ENCODE results near the gene SYT11.

Gene SYT11

DNA sequence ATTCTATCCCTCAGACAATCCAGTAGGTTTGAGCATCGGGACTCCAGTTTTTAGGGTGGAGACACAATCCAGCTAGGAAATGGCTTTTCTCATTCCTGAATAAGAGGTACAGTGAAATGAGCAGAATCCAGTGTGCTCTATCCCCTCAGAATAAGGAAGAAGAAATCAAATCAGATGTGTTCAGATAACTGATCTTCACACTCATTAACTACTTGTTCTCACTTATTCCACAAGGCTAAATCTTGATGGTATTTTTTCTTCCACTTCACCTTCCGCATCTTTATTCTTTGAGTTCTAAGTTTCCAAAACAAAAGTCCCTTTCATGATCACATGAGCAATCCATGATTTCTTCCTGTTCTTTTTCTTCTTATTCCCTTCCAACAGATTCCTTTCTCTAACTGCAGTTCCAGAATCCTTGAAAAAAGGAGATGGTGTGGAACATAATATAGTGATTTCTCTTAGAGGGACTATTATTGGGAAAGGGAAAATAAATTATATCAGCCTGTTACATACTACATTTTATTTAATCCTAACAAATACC is 1.7 kb downstream of the SYT11 start:
- Histone ChIP-seq H3K4me3 (ENCODE audit: low read length in 2 of 2) (peak overlapping the region in 1 of 2 donors; percentile 57), H3K23ac (ENCODE audit: low read depth, low read length, poor library complexity) (no peak overlapping the region)

DNA sequence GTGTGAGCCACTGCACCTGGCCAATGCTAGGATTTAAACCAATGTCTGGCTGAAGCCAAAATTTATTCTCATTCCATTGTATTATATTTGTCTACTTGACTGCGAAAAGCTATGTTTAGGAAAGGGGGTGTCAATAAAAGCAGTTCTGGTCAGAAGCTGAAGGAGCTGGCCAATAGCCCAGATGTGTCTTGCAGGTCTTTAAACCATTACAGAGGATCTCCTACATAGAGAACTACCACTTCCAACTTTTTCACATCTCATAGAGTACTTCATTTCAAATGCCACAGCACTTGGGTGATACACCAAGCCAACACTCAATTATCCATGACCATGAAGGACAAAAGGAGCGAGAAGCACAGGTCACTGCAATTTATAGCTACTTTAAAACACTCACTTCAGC is 2.5 kb downstream of the SYT11 start:
- no peak overlapping the region for H2BK120ac ChIP-seq (ENCODE audit: low read depth, low read length)
- no peak overlapping the region for H3K23ac ChIP-seq (ENCODE audit: low read depth, low read length, poor library complexity)
- no peak overlapping the region for H2AK5ac ChIP-seq (ENCODE audit: low read depth, low read length)
- H2BK12ac ChIP-seq (ENCODE audit: low read length), result no peak overlapping the region
- H3K4me3 ChIP-seq (ENCODE audit: low read length in 2 of 2), result no peak overlapping the region
- no peak overlapping the region for H3K4me2 ChIP-seq (ENCODE audit: insufficient read depth, low read length, poor library complexity, severe bottlenecking)
- no peak overlapping the region for H3K9ac ChIP-seq (ENCODE audit: low read depth, low read length, poor library complexity)
- H3K4ac ChIP-seq (ENCODE audit: low read length), result no peak overlapping the region
- H4K8ac ChIP-seq (ENCODE audit: low read depth, low read length), result no peak overlapping the region
- no peak overlapping the region for H2BK15ac ChIP-seq (ENCODE audit: low read length)
- H3K36me3 ChIP-seq (replicated peaks in 1 of 2; ENCODE audit: control insufficient read depth in 2 of 2, insufficient read depth in 2 of 2, low read length in 2 of 2), result peaks cover 0 to 15% of the 10 kb centered on the region in 2 donors
- no peak overlapping the region for H2BK5ac ChIP-seq (ENCODE audit: low read length)
- H3K18ac ChIP-seq (ENCODE audit: low read length), result no peak overlapping the region
- H3K27ac ChIP-seq (replicated peaks; ENCODE audit: low read length), result no peak overlapping the region
- H3K14ac ChIP-seq (ENCODE audit: low read length), result no peak overlapping the region
- no peak overlapping the region for H4K91ac ChIP-seq (ENCODE audit: low read depth, low read length, poor library complexity)
- peaks cover under 1% of the 10 kb centered on the region for H3K79me1 ChIP-seq (ENCODE audit: low read depth, low read length)
- H2AFZ ChIP-seq (ENCODE audit: low read length), result no peak overlapping the region
- no peaks in the 10 kb centered on the region for H3K9me3 ChIP-seq (replicated peaks in 1 of 2; ENCODE audit: control insufficient read depth in 2 of 2, insufficient read depth in 1 of 2, low read depth in 1 of 2, low read length in 2 of 2)
- no peaks in the 10 kb centered on the region for H3K27me3 ChIP-seq (ENCODE audit: control insufficient read depth in 3 of 3, insufficient read depth in 3 of 3, low read depth in 1 of 3, low read length in 3 of 3)
- H3K4me1 ChIP-seq (ENCODE audit: control insufficient read depth in 2 of 2, insufficient read depth in 1 of 2, low read depth in 1 of 2, low read length in 2 of 2), result peaks cover 3 to 6% of the 10 kb centered on the region in 2 donors
- WGBS, 2 donors (ENCODE audit: extremely low coverage in 2 of 2, insufficient read length in 2 of 2, insufficient replicate concordance in 1 of 2), result no CpG with 5 or more reads among the region's 2 CpGs
- DNase-seq (ENCODE audit: low spot score), result no peak

More for the DNA sequence above, 1.7 kb downstream of the SYT11 start:
- Histone ChIP-seq H3K36me3 (replicated peaks in 1 of 2; ENCODE audit: control insufficient read depth in 2 of 2, insufficient read depth in 2 of 2, low read length in 2 of 2) (peaks cover 0 to 10% of the 10 kb centered on the region in 2 donors), H3K9me3 (replicated peaks in 1 of 2; ENCODE audit: control insufficient read depth in 2 of 2, insufficient read depth in 1 of 2, low read depth in 1 of 2, low read length in 2 of 2) (no peaks in the 10 kb centered on the region), H3K4me1 (ENCODE audit: control insufficient read depth in 2 of 2, insufficient read depth in 1 of 2, low read depth in 1 of 2, low read length in 2 of 2) (peaks cover 6 to 8% of the 10 kb centered on the region in 2 donors), H2AFZ (ENCODE audit: low read length) (peak overlapping the region; percentile 84), H3K9ac (ENCODE audit: low read depth, low read length, poor library complexity) (no peak overlapping the region), H3K27ac (replicated peaks; ENCODE audit: low read length) (peak overlapping the region; percentile 55), H2AK5ac (ENCODE audit: low read depth, low read length) (no peak overlapping the region), H2BK120ac (ENCODE audit: low read depth, low read length) (no peak overlapping the region), H3K14ac (ENCODE audit: low read length) (no peak overlapping the region), H2BK5ac (ENCODE audit: low read length) (no peak overlapping the region), H3K4ac (ENCODE audit: low read length) (no peak overlapping the region), H3K79me1 (ENCODE audit: low read depth, low read length) (peaks cover 5% of the 10 kb centered on the region), H2BK15ac (ENCODE audit: low read length) (no peak overlapping the region), H4K8ac (ENCODE audit: low read depth, low read length) (no peak overlapping the region), H4K91ac (ENCODE audit: low read depth, low read length, poor library complexity) (no peak overlapping the region), H3K4me2 (ENCODE audit: insufficient read depth, low read length, poor library complexity, severe bottlenecking) (no peak overlapping the region), H3K18ac (ENCODE audit: low read length) (no peak overlapping the region), H3K27me3 (ENCODE audit: control insufficient read depth in 3 of 3, insufficient read depth in 3 of 3, low read depth in 1 of 3, low read length in 3 of 3) (no peaks in the 10 kb centered on the region), H2BK12ac (ENCODE audit: low read length) (no peak overlapping the region)
- no peak for DNase-seq (ENCODE audit: low spot score)
- no CpG with 5 or more reads among the region's 2 CpGs for WGBS, 2 donors (ENCODE audit: extremely low coverage in 2 of 2, insufficient read length in 2 of 2, insufficient replicate concordance in 1 of 2)

DNA sequence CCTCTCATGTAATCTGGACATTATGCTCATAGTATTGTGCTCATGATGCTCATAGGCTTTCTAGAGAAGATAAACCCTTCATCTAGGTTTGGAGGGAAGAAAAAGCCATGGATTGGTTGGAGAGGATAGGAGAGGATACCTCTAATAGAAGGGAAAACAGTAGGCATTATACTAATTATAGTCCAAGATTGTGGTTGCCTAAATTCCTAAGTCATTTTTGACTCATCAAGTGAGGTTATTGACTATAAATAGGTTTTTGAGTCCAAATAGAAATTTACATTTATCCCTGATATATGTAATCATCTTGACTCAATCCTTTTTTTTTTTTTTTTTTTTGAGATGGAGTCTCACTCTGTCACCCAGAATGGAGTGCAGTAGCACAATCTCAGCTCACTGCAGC is 5.0 kb downstream of the SYT11 start:
- no peak overlapping the region for H2BK15ac ChIP-seq (ENCODE audit: low read length)
- no peaks in the 10 kb centered on the region for H3K27me3 ChIP-seq (ENCODE audit: control insufficient read depth in 3 of 3, insufficient read depth in 3 of 3, low read depth in 1 of 3, low read length in 3 of 3)
- no peak overlapping the region for H2AK5ac ChIP-seq (ENCODE audit: low read depth, low read length)
- no peak overlapping the region for H4K8ac ChIP-seq (ENCODE audit: low read depth, low read length)
- no peak overlapping the region for H3K4me3 ChIP-seq (ENCODE audit: low read length in 2 of 2)
- H3K4me2 ChIP-seq (ENCODE audit: insufficient read depth, low read length, poor library complexity, severe bottlenecking), result no peak overlapping the region
- H3K23ac ChIP-seq (ENCODE audit: low read depth, low read length, poor library complexity), result no peak overlapping the region
- no peaks in the 10 kb centered on the region for H3K9me3 ChIP-seq (replicated peaks in 1 of 2; ENCODE audit: control insufficient read depth in 2 of 2, insufficient read depth in 1 of 2, low read depth in 1 of 2, low read length in 2 of 2)
- no peak overlapping the region for H3K14ac ChIP-seq (ENCODE audit: low read length)
- no peak overlapping the region for H3K27ac ChIP-seq (replicated peaks; ENCODE audit: low read length)
- no peak overlapping the region for H3K9ac ChIP-seq (ENCODE audit: low read depth, low read length, poor library complexity)
- H3K79me1 ChIP-seq (ENCODE audit: low read depth, low read length), result peaks cover 2% of the 10 kb centered on the region
- H3K36me3 ChIP-seq (replicated peaks in 1 of 2; ENCODE audit: control insufficient read depth in 2 of 2, insufficient read depth in 2 of 2, low read length in 2 of 2), result peaks cover 8 to 36% of the 10 kb centered on the region in 2 donors
- no peak overlapping the region for H2BK120ac ChIP-seq (ENCODE audit: low read depth, low read length)
- H4K91ac ChIP-seq (ENCODE audit: low read depth, low read length, poor library complexity), result no peak overlapping the region
- H2AFZ ChIP-seq (ENCODE audit: low read length), result no peak overlapping the region
- no peak overlapping the region for H3K18ac ChIP-seq (ENCODE audit: low read length)
- no peak overlapping the region for H3K4ac ChIP-seq (ENCODE audit: low read length)
- no peak for DNase-seq (ENCODE audit: low spot score)
- H3K4me1 ChIP-seq (ENCODE audit: control insufficient read depth in 2 of 2, insufficient read depth in 1 of 2, low read depth in 1 of 2, low read length in 2 of 2), result peaks cover 3% of the 10 kb centered on the region in 2 donors
- no peak overlapping the region for H2BK5ac ChIP-seq (ENCODE audit: low read length)
- no peak overlapping the region for H2BK12ac ChIP-seq (ENCODE audit: low read length)

DNA sequence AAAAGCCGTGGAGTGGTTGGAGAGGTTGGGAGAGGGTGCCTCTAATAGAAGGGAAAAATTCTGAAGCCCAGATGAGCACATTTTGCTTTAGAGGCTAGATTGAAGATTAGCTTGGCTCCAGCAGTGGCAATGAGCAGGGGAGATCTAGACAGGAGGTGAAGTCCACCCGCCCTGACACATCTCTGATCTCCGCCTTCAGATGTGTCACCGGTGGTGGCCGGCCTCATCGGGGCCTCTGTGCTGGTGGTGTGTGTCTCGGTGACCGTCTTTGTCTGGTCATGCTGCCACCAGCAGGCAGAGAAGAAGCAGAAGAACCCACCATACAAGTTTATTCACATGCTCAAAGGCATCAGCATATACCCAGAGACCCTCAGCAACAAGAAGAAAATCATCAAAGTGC is 8.4 kb downstream of the SYT11 start:
- H3K18ac ChIP-seq (ENCODE audit: low read length), result no peak overlapping the region
- peaks cover 0 to 11% of the 10 kb centered on the region in 2 donors for H3K4me1 ChIP-seq (ENCODE audit: control insufficient read depth in 2 of 2, insufficient read depth in 1 of 2, low read depth in 1 of 2, low read length in 2 of 2)
- no peak for DNase-seq (ENCODE audit: low spot score)
- no peak overlapping the region for H3K4ac ChIP-seq (ENCODE audit: low read length)
- H2AFZ ChIP-seq (ENCODE audit: low read length), result no peak overlapping the region
- H3K9ac ChIP-seq (ENCODE audit: low read depth, low read length, poor library complexity), result no peak overlapping the region
- H2BK120ac ChIP-seq (ENCODE audit: low read depth, low read length), result no peak overlapping the region
- no peaks in the 10 kb centered on the region for H3K9me3 ChIP-seq (replicated peaks in 1 of 2; ENCODE audit: control insufficient read depth in 2 of 2, insufficient read depth in 1 of 2, low read depth in 1 of 2, low read length in 2 of 2)
- no peak overlapping the region for H3K4me2 ChIP-seq (ENCODE audit: insufficient read depth, low read length, poor library complexity, severe bottlenecking)
- no CpG with 5 or more reads among the region's 8 CpGs for WGBS, 2 donors (ENCODE audit: extremely low coverage in 2 of 2, insufficient read length in 2 of 2, insufficient replicate concordance in 1 of 2)
- H3K23ac ChIP-seq (ENCODE audit: low read depth, low read length, poor library complexity), result no peak overlapping the region
- peaks cover 13 to 54% of the 10 kb centered on the region in 2 donors for H3K36me3 ChIP-seq (replicated peaks in 1 of 2; ENCODE audit: control insufficient read depth in 2 of 2, insufficient read depth in 2 of 2, low read length in 2 of 2)
- H2AK5ac ChIP-seq (ENCODE audit: low read depth, low read length), result no peak overlapping the region
- peaks cover 2% of the 10 kb centered on the region for H3K79me1 ChIP-seq (ENCODE audit: low read depth, low read length)
- no peak overlapping the region for H3K14ac ChIP-seq (ENCODE audit: low read length)
- H2BK15ac ChIP-seq (ENCODE audit: low read length), result no peak overlapping the region
- no peak overlapping the region for H4K91ac ChIP-seq (ENCODE audit: low read depth, low read length, poor library complexity)
- H3K27ac ChIP-seq (replicated peaks; ENCODE audit: low read length), result no peak overlapping the region
- no peak overlapping the region for H4K8ac ChIP-seq (ENCODE audit: low read depth, low read length)
- no peaks in the 10 kb centered on the region for H3K27me3 ChIP-seq (ENCODE audit: control insufficient read depth in 3 of 3, insufficient read depth in 3 of 3, low read depth in 1 of 3, low read length in 3 of 3)
- no peak overlapping the region for H3K4me3 ChIP-seq (ENCODE audit: low read length in 2 of 2)
- H2BK5ac ChIP-seq (ENCODE audit: low read length), result no peak overlapping the region
- no peak overlapping the region for H2BK12ac ChIP-seq (ENCODE audit: low read length)
